ENCODE measurements around the gene CLCN6. TPM values are rescaled to one million over a fixed set of nuclear protein-coding genes. Genes with fewer than 3 reads are reported as not detected.

CLCN6 gene, protein sequence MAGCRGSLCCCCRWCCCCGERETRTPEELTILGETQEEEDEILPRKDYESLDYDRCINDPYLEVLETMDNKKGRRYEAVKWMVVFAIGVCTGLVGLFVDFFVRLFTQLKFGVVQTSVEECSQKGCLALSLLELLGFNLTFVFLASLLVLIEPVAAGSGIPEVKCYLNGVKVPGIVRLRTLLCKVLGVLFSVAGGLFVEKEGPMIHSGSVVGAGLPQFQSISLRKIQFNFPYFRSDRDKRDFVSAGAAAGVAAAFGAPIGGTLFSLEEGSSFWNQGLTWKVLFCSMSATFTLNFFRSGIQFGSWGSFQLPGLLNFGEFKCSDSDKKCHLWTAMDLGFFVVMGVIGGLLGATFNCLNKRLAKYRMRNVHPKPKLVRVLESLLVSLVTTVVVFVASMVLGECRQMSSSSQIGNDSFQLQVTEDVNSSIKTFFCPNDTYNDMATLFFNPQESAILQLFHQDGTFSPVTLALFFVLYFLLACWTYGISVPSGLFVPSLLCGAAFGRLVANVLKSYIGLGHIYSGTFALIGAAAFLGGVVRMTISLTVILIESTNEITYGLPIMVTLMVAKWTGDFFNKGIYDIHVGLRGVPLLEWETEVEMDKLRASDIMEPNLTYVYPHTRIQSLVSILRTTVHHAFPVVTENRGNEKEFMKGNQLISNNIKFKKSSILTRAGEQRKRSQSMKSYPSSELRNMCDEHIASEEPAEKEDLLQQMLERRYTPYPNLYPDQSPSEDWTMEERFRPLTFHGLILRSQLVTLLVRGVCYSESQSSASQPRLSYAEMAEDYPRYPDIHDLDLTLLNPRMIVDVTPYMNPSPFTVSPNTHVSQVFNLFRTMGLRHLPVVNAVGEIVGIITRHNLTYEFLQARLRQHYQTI
- total RNA-seq = 11.0 and 16.0 TPM in 2 replicates

DNA sequence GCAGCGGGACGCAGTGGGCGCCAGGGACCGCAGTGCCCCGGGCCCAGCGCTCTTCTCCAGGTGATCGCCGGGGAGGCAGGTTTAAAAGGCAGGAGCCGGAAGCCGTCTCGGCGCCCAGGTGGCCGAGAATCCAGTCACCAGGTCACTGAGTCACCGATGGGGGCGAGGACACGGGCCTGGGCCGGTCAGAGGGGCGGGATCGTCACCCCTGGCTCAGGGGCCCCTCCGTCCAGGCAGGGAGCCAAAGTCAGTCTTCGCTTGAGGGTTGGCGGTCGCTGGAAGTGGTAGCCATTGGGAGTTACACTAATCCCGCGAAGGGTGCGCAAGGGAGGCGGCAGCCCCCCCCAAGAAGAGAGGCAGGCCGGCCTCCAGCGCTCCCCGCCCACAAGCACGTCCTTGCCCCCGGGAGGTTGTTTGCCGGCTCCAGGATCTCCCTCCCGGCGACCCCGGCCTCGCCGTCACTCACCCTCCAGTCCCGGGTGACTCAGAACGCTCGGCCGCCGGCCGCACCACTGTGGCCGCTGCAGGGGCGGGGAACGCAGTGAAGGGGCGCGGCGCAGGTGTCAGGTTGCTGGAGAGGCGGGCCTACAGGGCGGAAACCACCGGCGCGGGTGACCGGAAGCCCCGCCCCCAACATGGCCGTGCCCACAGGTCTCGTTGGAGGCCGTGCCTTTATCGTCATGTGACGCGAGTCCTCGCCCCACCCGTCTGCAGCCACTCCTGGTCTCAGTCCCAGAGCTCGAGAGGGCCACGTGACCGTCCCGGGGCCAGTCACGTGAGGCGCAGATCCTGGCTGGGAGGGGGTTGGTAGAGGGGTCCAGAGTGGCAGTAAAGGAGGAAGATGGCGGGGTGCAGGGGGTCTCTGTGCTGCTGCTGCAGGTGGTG, at the start of gene CLCN6, which contains the start of gene MTHFR:
TSS of gene CLCN6 (plus strand) at position 770 of the 885 bp plus-strand sequence. CDS start at position 842, 72 bp downstream.
TSS of gene MTHFR (minus strand) at position 543 of the 885 bp plus-strand sequence. CDS start 2,848 bp downstream, outside the sequence.

DNA sequence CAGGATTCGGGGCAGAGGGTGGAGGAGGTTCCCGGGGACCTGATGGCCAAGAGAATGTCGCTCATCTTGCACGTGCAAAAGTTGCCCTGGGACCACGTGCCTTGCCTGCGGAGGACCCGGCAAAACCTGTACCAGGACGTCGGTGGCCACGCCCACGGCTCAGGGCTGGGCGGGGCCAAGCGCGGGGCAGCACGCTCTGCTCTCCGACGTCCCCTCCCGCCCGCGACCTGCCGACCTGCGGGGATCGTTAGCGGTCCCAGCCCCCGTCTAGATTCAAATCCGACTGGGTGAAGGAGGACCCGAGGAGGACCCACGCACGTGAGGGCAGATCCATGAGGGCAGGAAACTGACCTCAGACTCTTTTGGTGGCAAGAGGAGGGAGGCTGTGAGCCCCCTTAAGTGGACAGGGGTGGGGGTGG, 44.0 kb upstream of the CLCN6 start, which contains the start of gene C1orf167:
TSS of gene C1orf167 (plus strand) at position 206 of the 419 bp plus-strand sequence. CDS start 2,208 bp downstream, outside the sequence.

DNA sequence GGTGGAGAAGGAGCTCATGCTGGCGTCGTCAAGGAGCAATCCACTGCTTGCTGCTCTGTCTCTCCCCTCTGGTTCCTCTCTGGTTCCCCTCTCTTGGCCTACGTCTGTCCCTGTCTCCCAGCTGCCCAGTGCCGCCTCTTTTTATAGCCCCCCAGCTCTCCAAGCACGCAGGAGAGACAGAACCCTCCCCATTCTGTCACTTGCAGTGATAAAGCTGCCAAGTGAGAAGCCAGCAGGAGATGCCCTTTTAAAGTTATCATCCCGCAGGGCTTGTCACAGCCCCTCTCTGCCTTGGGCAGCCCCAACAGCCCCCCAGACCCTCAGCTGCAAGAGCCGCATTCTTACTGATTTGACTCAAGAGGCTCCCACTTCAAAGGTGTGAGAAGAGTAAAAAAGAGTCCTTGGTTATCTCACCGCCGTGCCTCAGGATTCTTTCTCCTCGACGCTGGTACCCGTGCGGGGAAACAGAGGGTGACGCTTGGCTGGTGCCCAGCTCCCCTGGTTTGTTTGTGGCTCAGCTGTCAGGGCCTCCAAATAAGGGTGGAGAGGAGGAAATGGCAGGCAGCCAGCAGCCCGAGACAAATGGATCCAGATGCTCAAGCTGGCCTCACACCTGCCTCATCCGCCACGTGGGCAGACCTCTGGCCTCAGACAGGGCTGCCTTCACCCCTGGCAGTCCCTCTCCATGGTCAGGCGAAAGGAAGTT, 41.8 kb downstream of the CLCN6 start, which contains the start of gene NPPA:
TSS of gene NPPA (minus strand) at position 117 of the 706 bp plus-strand sequence. CDS start at position 18, 99 bp downstream.

DNA sequence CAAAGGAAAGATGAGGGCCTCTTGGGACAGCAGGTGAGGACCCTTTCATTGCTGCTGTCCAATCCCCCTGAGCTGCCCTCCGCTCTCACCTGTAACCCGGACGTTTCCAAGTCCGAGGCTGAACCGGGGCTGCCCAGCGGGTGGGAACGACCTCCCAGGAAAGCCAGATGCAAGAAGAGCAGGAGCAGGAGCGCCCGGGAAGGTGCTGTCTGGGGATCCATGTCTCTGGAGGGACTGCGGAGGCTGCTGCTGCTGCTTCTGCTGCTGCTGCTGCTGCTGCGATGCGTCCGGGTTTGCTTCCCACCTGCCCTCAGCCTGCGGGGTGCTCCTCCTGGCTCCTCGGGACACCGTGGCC, 52.6 kb downstream of the CLCN6 start, which contains the start of gene NPPB:
TSS of gene NPPB (minus strand) at position 333 of the 355 bp plus-strand sequence. CDS start at position 221, 112 bp downstream.

Other genes with a start within 250 kb of the CLCN6 start
- gene FBXO2, start 151.8 kb upstream of the CLCN6 start, total RNA-seq = 1.6 and 3.6 TPM in 2 replicates
- 7.1 and 12.2 TPM in 2 replicates for gene FBXO44, start 151.3 kb upstream of the CLCN6 start, total RNA-seq
- 3.3 and 5.9 TPM in 2 replicates for gene FBXO6, start 142.0 kb upstream of the CLCN6 start, total RNA-seq
- gene MAD2L2, start 125.0 kb upstream of the CLCN6 start, total RNA-seq = 26.7 and 38.0 TPM in 2 replicates
- under 0.01 and 1.2 TPM in 2 replicates for gene DRAXIN, start 114.5 kb upstream of the CLCN6 start, total RNA-seq
- gene AGTRAP, start 70.1 kb upstream of the CLCN6 start, total RNA-seq = 37.6 and 58.2 TPM in 2 replicates
- not detected in 2 replicates for gene C1orf167, start 44.0 kb upstream of the CLCN6 start, total RNA-seq
- gene MTHFR, start 227 bp upstream of the CLCN6 start, total RNA-seq = 19.6 and 22.3 TPM in 2 replicates
- not detected in 2 replicates for gene NPPA, start 41.6 kb downstream of the CLCN6 start, total RNA-seq
- 12.8 and 19.7 TPM in 2 replicates for gene NPPB, start 52.8 kb downstream of the CLCN6 start, total RNA-seq
- gene KIAA2013, start 120.2 kb downstream of the CLCN6 start, total RNA-seq = 96.2 and 122 TPM in 2 replicates
- 1,035 and 1,503 TPM in 2 replicates for gene PLOD1, start 128.5 kb downstream of the CLCN6 start, total RNA-seq
- 54.9 and 79.9 TPM in 2 replicates for gene MFN2, start 174.3 kb downstream of the CLCN6 start, total RNA-seq
- gene MIIP, start 213.3 kb downstream of the CLCN6 start, total RNA-seq = 24.1 and 27.0 TPM in 2 replicates

Data from smooth muscle cell of the umbilical artery (primary cell).